ENCODE results near the gene MRPL32.

MRPL32 gene

DNA sequence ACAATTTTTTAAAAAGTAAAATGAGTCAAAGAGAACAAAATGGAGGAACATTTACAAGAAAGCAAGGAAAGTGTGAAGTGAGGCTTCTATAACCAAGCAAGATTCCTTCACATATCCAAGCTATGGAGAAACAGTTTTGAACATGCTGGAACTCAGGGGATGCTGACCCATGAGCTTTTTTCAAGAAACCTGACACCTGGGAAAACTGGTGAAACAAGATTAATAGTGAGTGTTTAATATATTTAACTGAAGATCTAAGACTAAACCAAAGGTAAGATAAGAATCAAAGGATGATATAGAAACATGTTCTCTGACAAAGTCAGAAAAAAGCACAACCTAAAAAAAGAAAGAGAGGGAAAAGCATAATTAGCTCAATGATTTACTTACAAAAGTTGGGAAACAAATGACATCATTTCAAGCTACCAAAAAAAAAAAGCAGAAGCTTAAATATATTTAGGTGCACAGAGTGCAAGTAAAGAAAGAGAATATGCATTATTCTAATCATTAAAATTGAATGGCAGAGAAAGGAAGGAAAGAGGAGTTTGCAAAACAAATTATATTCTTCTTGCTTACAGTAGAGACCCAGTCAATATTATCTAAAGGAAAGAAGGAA lies 45.2 kb upstream of the MRPL32 start:
- TF ChIP-seq, protein P1, sequence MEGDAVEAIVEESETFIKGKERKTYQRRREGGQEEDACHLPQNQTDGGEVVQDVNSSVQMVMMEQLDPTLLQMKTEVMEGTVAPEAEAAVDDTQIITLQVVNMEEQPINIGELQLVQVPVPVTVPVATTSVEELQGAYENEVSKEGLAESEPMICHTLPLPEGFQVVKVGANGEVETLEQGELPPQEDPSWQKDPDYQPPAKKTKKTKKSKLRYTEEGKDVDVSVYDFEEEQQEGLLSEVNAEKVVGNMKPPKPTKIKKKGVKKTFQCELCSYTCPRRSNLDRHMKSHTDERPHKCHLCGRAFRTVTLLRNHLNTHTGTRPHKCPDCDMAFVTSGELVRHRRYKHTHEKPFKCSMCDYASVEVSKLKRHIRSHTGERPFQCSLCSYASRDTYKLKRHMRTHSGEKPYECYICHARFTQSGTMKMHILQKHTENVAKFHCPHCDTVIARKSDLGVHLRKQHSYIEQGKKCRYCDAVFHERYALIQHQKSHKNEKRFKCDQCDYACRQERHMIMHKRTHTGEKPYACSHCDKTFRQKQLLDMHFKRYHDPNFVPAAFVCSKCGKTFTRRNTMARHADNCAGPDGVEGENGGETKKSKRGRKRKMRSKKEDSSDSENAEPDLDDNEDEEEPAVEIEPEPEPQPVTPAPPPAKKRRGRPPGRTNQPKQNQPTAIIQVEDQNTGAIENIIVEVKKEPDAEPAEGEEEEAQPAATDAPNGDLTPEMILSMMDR (conservative IDR thresholded peaks at IDR 0.05; ENCODE audit: low read depth, low read length), result no peak
- H3K79me2 ChIP-seq (ENCODE audit: insufficient read depth, low read depth), result no peaks in the 10 kb centered on the region
- no peaks in the 10 kb centered on the region for H3K27me3 ChIP-seq (ENCODE audit: insufficient read depth, low read depth)
- H3K4me3 ChIP-seq (IDR thresholded peaks at IDR 0.05; ENCODE audit: insufficient read depth, low read depth, low read length), result no peak overlapping the region
- H4K20me1 ChIP-seq (ENCODE audit: insufficient read depth), result no peaks in the 10 kb centered on the region
- no peak overlapping the region for H3K27ac ChIP-seq
- H3K36me3 ChIP-seq (ENCODE audit: insufficient read depth), result no peaks in the 10 kb centered on the region
- no peaks in the 10 kb centered on the region for H3K4me1 ChIP-seq (ENCODE audit: low read depth, poor library complexity, severe bottlenecking)
- H2AFZ ChIP-seq (ENCODE audit: low read depth), result no peak overlapping the region
- H3K9ac ChIP-seq, result no peak overlapping the region
- no peak overlapping the region for H3K4me2 ChIP-seq

DNA sequence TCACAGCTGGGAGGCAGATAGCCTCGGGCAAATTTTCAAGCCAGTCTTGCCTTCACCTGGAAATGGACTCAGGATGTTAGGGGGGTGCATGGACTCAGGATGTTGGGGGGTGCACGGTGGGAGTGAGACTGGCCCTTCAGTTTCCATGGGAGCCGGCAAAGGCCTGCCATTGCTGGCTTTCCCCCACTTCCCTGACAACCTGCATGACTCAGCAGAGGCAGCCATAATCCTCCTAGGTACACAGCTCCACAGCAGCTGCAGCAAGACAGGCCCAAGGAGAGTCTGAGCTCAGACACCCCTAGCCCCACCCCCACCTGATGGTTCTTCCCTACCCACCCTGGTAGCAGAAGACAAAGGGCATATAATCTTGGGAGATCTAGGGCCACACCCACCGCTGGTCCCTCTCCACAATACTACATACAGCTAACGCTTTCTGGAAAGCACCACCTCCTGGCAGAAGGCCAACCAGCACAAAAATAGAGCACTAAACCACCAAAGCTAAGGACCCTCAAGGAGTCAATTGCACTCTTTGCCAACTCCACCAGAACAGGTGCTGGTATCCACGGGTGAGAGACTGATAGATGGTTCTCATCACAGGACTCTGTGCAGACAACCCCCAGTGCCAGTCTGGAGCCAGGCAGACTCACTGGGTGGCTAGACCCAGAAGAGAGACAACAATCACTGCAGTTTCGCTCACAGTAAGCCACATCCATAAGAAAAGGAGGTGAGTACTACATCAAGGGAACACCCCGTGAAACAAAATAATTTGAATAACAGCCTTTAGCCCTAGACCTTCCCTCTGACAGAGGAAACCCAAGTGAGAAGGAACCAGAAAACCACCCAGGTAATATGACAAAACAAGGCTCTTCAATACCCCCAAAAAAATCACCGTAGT lies 38.6 kb upstream of the MRPL32 start:
- H3K4me1 ChIP-seq (ENCODE audit: low read depth, poor library complexity, severe bottlenecking), result no peaks in the 10 kb centered on the region
- no peak overlapping the region for H3K9ac ChIP-seq
- no peaks in the 10 kb centered on the region for H3K36me3 ChIP-seq (ENCODE audit: insufficient read depth)
- H4K20me1 ChIP-seq (ENCODE audit: insufficient read depth), result no peaks in the 10 kb centered on the region
- no peak overlapping the region for H2AFZ ChIP-seq (ENCODE audit: low read depth)
- no peaks in the 10 kb centered on the region for H3K27me3 ChIP-seq (ENCODE audit: insufficient read depth, low read depth)
- H3K27ac ChIP-seq, result no peak overlapping the region
- no peaks in the 10 kb centered on the region for H3K79me2 ChIP-seq (ENCODE audit: insufficient read depth, low read depth)
- H3K4me2 ChIP-seq, result no peak overlapping the region
- H3K4me3 ChIP-seq (IDR thresholded peaks at IDR 0.05; ENCODE audit: insufficient read depth, low read depth, low read length), result no peak overlapping the region
- TF ChIP-seq, protein P1 (conservative IDR thresholded peaks at IDR 0.05; ENCODE audit: low read depth, low read length), result no peak

DNA sequence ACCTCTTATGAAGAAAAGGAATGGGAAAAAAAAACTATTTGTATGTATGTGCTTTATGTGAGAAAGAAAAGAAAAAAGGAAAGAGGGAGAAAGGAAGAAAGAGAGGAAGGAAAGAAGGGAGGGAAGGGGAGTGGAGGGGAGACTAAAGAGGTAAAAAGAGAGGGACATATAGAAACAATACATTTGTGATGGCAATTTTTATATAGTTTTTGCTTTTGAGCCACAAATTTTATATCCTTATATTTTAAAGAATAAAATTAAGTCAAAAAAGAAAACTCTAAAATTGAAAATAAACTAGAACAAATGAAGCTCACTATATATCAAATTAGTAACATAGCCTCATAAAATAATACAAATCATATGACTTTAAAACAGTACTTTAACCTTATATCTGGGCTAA lies 31.3 kb upstream of the MRPL32 start:
- Histone ChIP-seq H3K4me1 (ENCODE audit: low read depth, poor library complexity, severe bottlenecking) (no peaks in the 10 kb centered on the region), H3K9ac (no peak overlapping the region)

DNA sequence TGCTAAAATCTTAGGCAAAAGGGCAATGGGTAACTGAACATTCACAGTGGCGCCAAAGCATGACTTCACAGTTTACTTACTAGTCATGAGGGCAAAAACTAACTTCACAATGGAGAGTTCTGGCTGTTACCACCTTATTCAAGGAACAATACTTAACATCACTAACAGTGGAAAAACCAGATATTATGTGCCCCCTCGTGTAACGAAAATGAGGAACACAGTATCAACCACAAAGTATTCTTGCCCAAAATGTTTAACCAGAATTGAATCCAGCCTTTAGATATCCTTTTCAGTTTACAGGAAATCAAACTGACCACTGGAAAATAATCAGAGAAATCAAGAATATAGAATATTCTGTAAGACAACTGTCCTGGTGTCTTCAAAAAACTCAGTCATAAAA lies 29.8 kb upstream of the MRPL32 start:
- Histone ChIP-seq H3K9ac (no peak overlapping the region), H3K27me3 (ENCODE audit: insufficient read depth, low read depth) (no peaks in the 10 kb centered on the region), H4K20me1 (ENCODE audit: insufficient read depth) (no peaks in the 10 kb centered on the region), H3K4me1 (ENCODE audit: low read depth, poor library complexity, severe bottlenecking) (no peaks in the 10 kb centered on the region), H3K4me3 (IDR thresholded peaks at IDR 0.05; ENCODE audit: insufficient read depth, low read depth, low read length) (no peak overlapping the region), H3K36me3 (ENCODE audit: insufficient read depth) (no peaks in the 10 kb centered on the region), H2AFZ (ENCODE audit: low read depth) (no peak overlapping the region), H3K4me2 (no peak overlapping the region), H3K27ac (no peak overlapping the region), H3K79me2 (ENCODE audit: insufficient read depth, low read depth) (no peaks in the 10 kb centered on the region)
- TF ChIP-seq, protein P1 (conservative IDR thresholded peaks at IDR 0.05; ENCODE audit: low read depth, low read length), result no peak

More for the DNA sequence above, 31.3 kb upstream of the MRPL32 start:
- TF ChIP-seq, protein P1 (conservative IDR thresholded peaks at IDR 0.05; ENCODE audit: low read depth, low read length), result no peak
- no peaks in the 10 kb centered on the region for H3K27me3 ChIP-seq (ENCODE audit: insufficient read depth, low read depth)
- H2AFZ ChIP-seq (ENCODE audit: low read depth), result no peak overlapping the region
- H3K27ac ChIP-seq, result no peak overlapping the region
- H3K36me3 ChIP-seq (ENCODE audit: insufficient read depth), result no peaks in the 10 kb centered on the region
- H3K4me3 ChIP-seq (IDR thresholded peaks at IDR 0.05; ENCODE audit: insufficient read depth, low read depth, low read length), result no peak overlapping the region
- no peaks in the 10 kb centered on the region for H4K20me1 ChIP-seq (ENCODE audit: insufficient read depth)
- no peak overlapping the region for H3K4me2 ChIP-seq
- no peaks in the 10 kb centered on the region for H3K79me2 ChIP-seq (ENCODE audit: insufficient read depth, low read depth)

Data from KMS-11 (cell line).